HepG2 (cell line): ENCODE results near the gene PLEKHA3. TPM values are rescaled to one million over a fixed set of nuclear protein-coding genes. Genes with fewer than 3 reads are reported as not detected.

Experiments
- CREM ChIP-seq, 2 experiments: sonication (generic) in 1 of 2; formaldehyde crosslinking in 1 of 2; IDR thresholded peaks; 2 replicates each; pipeline versions ENCODE4 v1.4.0 to v1.6.1; 2016 to 2020; ENCODE audit warnings: antibody characterized with exemption in 1 of 2, mild to moderate bottlenecking in 1 of 2, missing genetic modification reagents in 1 of 2
- ELF1 ChIP-seq: sonication (generic); formaldehyde crosslinking; IDR thresholded peaks from 2 replicates; pipeline ENCODE4 v1.4.0; 2020; ENCODE audit warnings: missing genetic modification reagents
- GABPB1 ChIP-seq: IDR thresholded peaks from 2 replicates; pipeline ENCODE4 v1.6.1; 2016; ENCODE audit warnings: mild to moderate bottlenecking, missing genetic modification reagents, moderate library complexity, missing compliant biosample characterization
- HES4 ChIP-seq: sonication (generic); formaldehyde crosslinking; IDR thresholded peaks from 2 replicates; pipeline ENCODE4 v1.9.0; 2021; ENCODE audit warnings: mild to moderate bottlenecking, missing genetic modification reagents, borderline replicate concordance
- KAT7 ChIP-seq: IDR thresholded peaks from 2 replicates; pipeline ENCODE4 v1.6.1; 2018; ENCODE audit warnings: borderline replicate concordance, missing compliant biosample characterization
- KLF12 ChIP-seq: sonication (generic); formaldehyde crosslinking; IDR thresholded peaks from 2 replicates; pipeline ENCODE4 v1.4.0; 2020; ENCODE audit warnings: missing genetic modification reagents, borderline replicate concordance
- MEIS1 ChIP-seq: sonication (generic); formaldehyde crosslinking; IDR thresholded peaks from 2 replicates; pipeline ENCODE4 v1.9.0; 2021; ENCODE audit warnings: mild to moderate bottlenecking, missing genetic modification reagents, moderate library complexity, borderline replicate concordance
- PHF20 ChIP-seq: sonication (generic); formaldehyde crosslinking; IDR thresholded peaks from 2 replicates; pipeline ENCODE4 v1.5.0; 2020; ENCODE audit warnings: mild to moderate bottlenecking, missing genetic modification reagents
- PHF5A ChIP-seq: IDR thresholded peaks from one replicate; pipeline ENCODE4 v1.6.1; 2018; ENCODE audit warnings: low read depth, missing genetic modification reagents; ENCODE audit not compliant: unreplicated experiment
- SIN3B ChIP-seq: fragments of 150-350 bp; IDR thresholded peaks from 2 replicates; pipeline ENCODE4 v1.6.1; 2014; ENCODE audit warnings: low read length
- SIX1 ChIP-seq: sonication (generic); formaldehyde crosslinking; IDR thresholded peaks from 2 replicates; pipeline ENCODE4 v1.4.0; 2020; ENCODE audit warnings: missing genetic modification reagents, borderline replicate concordance
- YY1 ChIP-seq: IDR thresholded peaks from 2 replicates; pipeline ENCODE4 v1.6.1; 2011; ENCODE audit warnings: low read length, low read depth, moderate library complexity, mild to moderate bottlenecking; ENCODE audit not compliant: insufficient read depth, insufficient replicate concordance
- ZBTB38 ChIP-seq: sonication (generic); formaldehyde crosslinking; IDR thresholded peaks from 2 replicates; pipeline ENCODE4 v1.5.1; 2020; ENCODE audit warnings: mild to moderate bottlenecking, missing genetic modification reagents
- ZC3H13 ChIP-seq: sonication (generic); formaldehyde crosslinking; IDR thresholded peaks from 2 replicates; pipeline ENCODE4 v1.8.1; 2023; ENCODE audit warnings: mild to moderate bottlenecking, missing genetic modification reagents, moderate library complexity
- ZNF224 ChIP-seq: sonication (generic); formaldehyde crosslinking; IDR thresholded peaks from 2 replicates; pipeline ENCODE4 v1.5.0; 2020; ENCODE audit warnings: mild to moderate bottlenecking, missing genetic modification reagents
- ZNF260 ChIP-seq: sonication (generic); formaldehyde crosslinking; IDR thresholded peaks from 2 replicates; pipeline ENCODE4 v1.4.0; 2020; ENCODE audit warnings: missing genetic modification reagents, low read depth, mild to moderate bottlenecking, borderline replicate concordance
- ZNF337 ChIP-seq: sonication (generic); formaldehyde crosslinking; IDR thresholded peaks from 2 replicates; pipeline ENCODE4 v1.5.1; 2020; ENCODE audit warnings: missing genetic modification reagents, low read depth, mild to moderate bottlenecking, borderline replicate concordance
- ZNF460 ChIP-seq: sonication (generic); formaldehyde crosslinking; IDR thresholded peaks from 2 replicates; pipeline ENCODE4 v1.5.1; 2020; ENCODE audit warnings: missing genetic modification reagents, mild to moderate bottlenecking, borderline replicate concordance
- ZNF569 ChIP-seq: sonication (generic); formaldehyde crosslinking; IDR thresholded peaks from 2 replicates; pipeline ENCODE4 v1.5.0; 2020; ENCODE audit warnings: mild to moderate bottlenecking, missing genetic modification reagents, moderate library complexity, borderline replicate concordance
- ZNF577 ChIP-seq: sonication (generic); formaldehyde crosslinking; IDR thresholded peaks from 2 replicates; pipeline ENCODE4 v1.4.0; 2020; ENCODE audit warnings: mild to moderate bottlenecking, low read depth, missing genetic modification reagents, borderline replicate concordance
- ZNF841 ChIP-seq: sonication (generic); formaldehyde crosslinking; IDR thresholded peaks from 2 replicates; pipeline ENCODE4 v1.8.1; 2023; ENCODE audit warnings: missing genetic modification reagents, borderline replicate concordance
- ZSCAN12 ChIP-seq: sonication (generic); formaldehyde crosslinking; IDR thresholded peaks from 2 replicates; pipeline ENCODE4 v1.9.0; 2021; ENCODE audit warnings: mild to moderate bottlenecking, missing genetic modification reagents
- polyA plus RNA-seq, 8 experiments: library from polyadenylated mRNA; depleted of rRNA in 3 of 8; stranded (reverse) in 7 of 8; unstranded in 1 of 8; fragments of >200 nt; fragmentation: Illumina TruSeq in 4 of 8; extraction: Trizol in 4 of 8; gene quantifications; 2 replicates each; pipeline versions ENCODE4 v1.2.1 to v1.2.3, GENCODE V29; 2011 to 2016; ENCODE audit warnings: low read depth in 4 of 8, missing spikeins in 1 of 8, mixed read lengths in 1 of 8; ENCODE audit not compliant: insufficient read depth in 1 of 8
- total RNA-seq, 5 experiments: library from RNA; depleted of rRNA; stranded (reverse); fragments of >200 nt; fragmentation: Illumina TruSeq; extraction: Trizol; gene quantifications; 2 replicates each; pipeline ENCODE4 v1.2.3, GENCODE V29; 2016; ENCODE audit warnings: low read depth in 1 of 5
- TF ChIP-seq, protein P1 (sequence below): sonication (generic); formaldehyde crosslinking; IDR thresholded peaks from 2 replicates; pipeline ENCODE4 v1.8.1; 2023; ENCODE audit warnings: mild to moderate bottlenecking, inconsistent platforms, moderate library complexity, missing genetic modification reagents, borderline replicate concordance
- TF ChIP-seq, protein P2 (sequence below): sonication (generic); formaldehyde crosslinking; IDR thresholded peaks from 2 replicates; pipeline ENCODE4 v1.8.0; 2022; ENCODE audit warnings: missing genetic modification reagents, low read depth, mild to moderate bottlenecking, borderline replicate concordance
- TF ChIP-seq, protein P3 (sequence below): IDR thresholded peaks from 2 replicates; pipeline ENCODE4 v1.6.1; 2016; ENCODE audit warnings: low read depth, control low read depth

PLEKHA3 gene
- total and polyA plus RNA-seq, 2 of the 13 experiments (the other 11 are each of a cell fraction or from before 2014, with no cell fraction given) = 11.7 to 23.1 TPM

DNA sequence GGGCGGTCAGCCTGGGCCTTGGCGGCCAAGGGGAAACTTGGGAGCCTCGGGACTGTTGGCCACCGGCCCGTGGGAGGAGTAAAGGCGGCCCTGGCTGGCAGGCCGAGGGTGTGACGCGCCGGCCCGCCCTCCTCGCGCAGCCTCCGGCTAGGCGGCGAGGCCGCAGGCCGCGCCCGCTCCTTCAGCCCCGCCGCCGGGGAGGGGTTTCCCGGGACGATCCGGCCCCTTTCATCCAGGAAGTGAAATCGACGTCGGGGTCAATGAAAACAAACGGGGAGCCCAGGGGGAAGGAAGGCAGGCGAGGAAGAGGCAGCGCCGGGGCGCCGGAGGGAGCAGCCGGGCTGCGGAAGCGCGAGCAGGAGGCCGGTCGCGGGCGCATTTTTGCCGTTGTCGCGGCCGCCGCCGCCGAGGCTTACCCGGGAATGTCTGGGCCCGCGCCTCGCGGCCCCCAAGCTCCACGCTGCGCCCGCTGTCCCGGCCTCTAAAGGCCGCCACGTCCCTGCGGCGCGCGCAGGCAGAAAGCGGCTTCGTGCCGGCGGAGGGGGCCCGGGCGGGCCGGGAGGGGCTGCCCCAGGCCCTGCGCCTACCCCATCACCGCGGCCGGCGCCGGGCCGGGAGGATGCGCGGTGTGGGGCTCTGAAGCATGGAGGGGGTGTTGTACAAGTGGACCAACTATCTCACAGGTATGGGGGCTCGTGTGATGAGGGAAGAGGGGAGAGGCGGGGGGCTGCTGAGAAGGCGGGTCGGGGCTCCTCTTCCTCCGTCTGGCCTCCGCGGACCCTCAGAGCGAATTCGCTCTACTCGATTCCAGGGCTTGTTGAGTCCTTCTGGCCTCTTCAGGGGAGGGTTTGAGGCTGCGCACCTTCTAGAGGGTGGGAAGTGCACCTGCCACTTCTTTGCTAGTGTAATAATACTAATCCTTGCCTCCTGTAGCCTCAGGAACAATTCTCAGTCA is at the start of gene PLEKHA3 (continued):
- TF ChIP-seq ZBTB38 (CRISPR knock-in tag) = peak; percentile 55; the same call in 1 of the 2 replicates
- peak; percentile 73; the same call in 1 of the 2 replicates for TF ChIP-seq ZNF224 (CRISPR knock-in tag)
- TF ChIP-seq KAT7 (CRISPR knock-in tag) = peak; percentile 83; the same call in 1 of the 2 replicates
- no peak; the same call in 1 of the 2 replicates for TF ChIP-seq MEIS1 (CRISPR knock-in tag)
- peak; percentile 76 for TF ChIP-seq ZC3H13 (CRISPR knock-in tag)
- TF ChIP-seq, protein P1, sequence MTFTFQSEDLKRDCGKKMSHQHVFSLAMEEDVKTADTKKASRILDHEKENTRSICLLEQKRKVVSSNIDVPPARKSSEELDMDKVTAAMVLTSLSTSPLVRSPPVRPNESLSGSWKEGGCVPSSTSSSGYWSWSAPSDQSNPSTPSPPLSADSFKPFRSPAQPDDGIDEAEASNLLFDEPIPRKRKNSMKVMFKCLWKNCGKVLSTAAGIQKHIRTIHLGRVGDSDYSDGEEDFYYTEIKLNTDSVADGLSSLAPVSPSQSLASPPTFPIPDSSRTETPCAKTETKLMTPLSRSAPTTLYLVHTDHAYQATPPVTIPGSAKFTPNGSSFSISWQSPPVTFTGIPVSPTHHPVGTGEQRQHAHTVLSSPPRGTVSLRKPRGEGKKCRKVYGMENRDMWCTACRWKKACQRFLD = 0 out of 2 replicates have a peak, but pooled peaks have one; percentile 38
- TF ChIP-seq CREM (IDR thresholded peaks at IDR 0.05) = no peak
- no peak for TF ChIP-seq CREM (CRISPR knock-in tag; IDR thresholded peaks at IDR 0.05)
- no peak for TF ChIP-seq ZNF337 (CRISPR knock-in tag)
- TF ChIP-seq ZNF569 = no peak
- TF ChIP-seq HES4 (CRISPR knock-in tag) = peak; percentile 22; the same call in 1 of the 2 replicates
- TF ChIP-seq, protein P2, sequence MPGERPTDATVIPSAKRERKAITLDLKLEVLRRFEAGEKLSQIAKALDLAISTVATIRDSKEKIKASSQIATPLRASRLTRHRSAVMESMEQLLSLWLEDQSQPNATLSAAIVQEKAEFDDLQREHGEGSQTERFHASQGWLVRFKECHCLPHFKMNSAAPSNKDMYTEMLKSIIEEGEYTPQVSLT = no peak
- no peak for TF ChIP-seq ZNF841 (CRISPR knock-in tag)
- no peak for TF ChIP-seq SIX1 (CRISPR knock-in tag)
- peak; percentile 41; the same call in 1 of the 2 replicates for TF ChIP-seq PHF20 (CRISPR knock-in tag)
- peak; percentile 44 for TF ChIP-seq YY1
- TF ChIP-seq ZNF260 (CRISPR knock-in tag) = no peak
- TF ChIP-seq ZNF460 (CRISPR knock-in tag) = peak; percentile 36; the same call in 1 of the 2 replicates
- peak; percentile 92 for TF ChIP-seq GABPB1 (CRISPR knock-in tag)
- no peak for TF ChIP-seq SIN3B
- TF ChIP-seq PHF5A = peak; percentile 40
- peak; percentile 94; the same call in 1 of the 2 replicates for TF ChIP-seq ZSCAN12 (CRISPR knock-in tag)
- TF ChIP-seq KLF12 (CRISPR knock-in tag) = peak; percentile 76; the same call in 1 of the 2 replicates
- TF ChIP-seq ZNF577 (CRISPR knock-in tag) = no peak
- TF ChIP-seq ELF1 = peak; percentile 81
- TF ChIP-seq, protein P3, sequence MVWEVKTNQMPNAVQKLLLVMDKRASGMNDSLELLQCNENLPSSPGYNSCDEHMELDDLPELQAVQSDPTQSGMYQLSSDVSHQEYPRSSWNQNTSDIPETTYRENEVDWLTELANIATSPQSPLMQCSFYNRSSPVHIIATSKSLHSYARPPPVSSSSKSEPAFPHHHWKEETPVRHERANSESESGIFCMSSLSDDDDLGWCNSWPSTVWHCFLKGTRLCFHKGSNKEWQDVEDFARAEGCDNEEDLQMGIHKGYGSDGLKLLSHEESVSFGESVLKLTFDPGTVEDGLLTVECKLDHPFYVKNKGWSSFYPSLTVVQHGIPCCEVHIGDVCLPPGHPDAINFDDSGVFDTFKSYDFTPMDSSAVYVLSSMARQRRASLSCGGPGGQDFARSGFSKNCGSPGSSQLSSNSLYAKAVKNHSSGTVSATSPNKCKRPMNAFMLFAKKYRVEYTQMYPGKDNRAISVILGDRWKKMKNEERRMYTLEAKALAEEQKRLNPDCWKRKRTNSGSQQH = no peak
